ENCODE measurements around the gene CAMK2D. TPM values are rescaled to one million over a fixed set of nuclear protein-coding genes. Genes with fewer than 3 reads are reported as not detected.
"Not testable (repeated sequence)": the region's sequence is repeated elsewhere in the genome, so short reads cannot be mapped to it uniquely, and the experiment has no call there.

CAMK2D gene
- total RNA-seq, 1 donor from 2014 or later, result 19.7 TPM

DNA sequence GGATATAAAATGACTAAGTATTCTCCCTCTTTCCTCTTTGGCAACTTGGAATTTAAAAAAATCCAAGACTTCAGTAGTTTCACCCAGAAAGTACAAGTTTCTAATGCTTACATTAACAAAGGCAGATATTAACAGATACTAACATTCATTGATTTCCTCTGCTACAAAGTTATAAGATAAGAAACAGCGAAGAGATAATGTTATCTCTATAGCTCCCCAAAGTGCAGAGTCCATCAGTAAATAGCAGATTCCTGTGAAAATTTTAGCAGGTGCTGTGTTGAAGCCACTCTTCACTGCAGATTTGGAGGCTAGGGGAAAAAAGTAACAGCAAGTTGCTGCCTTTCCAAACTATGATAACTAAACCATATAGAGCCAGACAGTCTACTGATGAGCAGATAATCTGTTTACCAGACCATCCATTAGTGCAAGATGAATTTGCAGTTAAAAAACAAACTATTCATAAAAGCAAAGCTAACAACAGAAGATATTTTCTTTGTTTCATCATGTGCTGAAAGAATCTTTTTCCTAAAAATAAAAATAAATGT, 3.3 kb upstream of the CAMK2D start:
- Mint-ChIP-seq H3K9me3 (ENCODE audit: unreplicated experiment) (no peaks in the 10 kb centered on the region), H3K27ac (ENCODE audit: unreplicated experiment) (no peak overlapping the region), H3K4me1 (ENCODE audit: unreplicated experiment) (peaks cover 16% of the 10 kb centered on the region), H3K36me3 (ENCODE audit: low read depth, unreplicated experiment) (no peaks in the 10 kb centered on the region), H3K27me3 (ENCODE audit: unreplicated experiment) (peaks cover 8% of the 10 kb centered on the region), H3K4me3 (ENCODE audit: unreplicated experiment) (no peak overlapping the region)
- no peak for DNase-seq (ENCODE audit: low spot score)
- TF ChIP-seq, protein P1, sequence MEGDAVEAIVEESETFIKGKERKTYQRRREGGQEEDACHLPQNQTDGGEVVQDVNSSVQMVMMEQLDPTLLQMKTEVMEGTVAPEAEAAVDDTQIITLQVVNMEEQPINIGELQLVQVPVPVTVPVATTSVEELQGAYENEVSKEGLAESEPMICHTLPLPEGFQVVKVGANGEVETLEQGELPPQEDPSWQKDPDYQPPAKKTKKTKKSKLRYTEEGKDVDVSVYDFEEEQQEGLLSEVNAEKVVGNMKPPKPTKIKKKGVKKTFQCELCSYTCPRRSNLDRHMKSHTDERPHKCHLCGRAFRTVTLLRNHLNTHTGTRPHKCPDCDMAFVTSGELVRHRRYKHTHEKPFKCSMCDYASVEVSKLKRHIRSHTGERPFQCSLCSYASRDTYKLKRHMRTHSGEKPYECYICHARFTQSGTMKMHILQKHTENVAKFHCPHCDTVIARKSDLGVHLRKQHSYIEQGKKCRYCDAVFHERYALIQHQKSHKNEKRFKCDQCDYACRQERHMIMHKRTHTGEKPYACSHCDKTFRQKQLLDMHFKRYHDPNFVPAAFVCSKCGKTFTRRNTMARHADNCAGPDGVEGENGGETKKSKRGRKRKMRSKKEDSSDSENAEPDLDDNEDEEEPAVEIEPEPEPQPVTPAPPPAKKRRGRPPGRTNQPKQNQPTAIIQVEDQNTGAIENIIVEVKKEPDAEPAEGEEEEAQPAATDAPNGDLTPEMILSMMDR (IDR thresholded peaks at IDR 0.05; ENCODE audit: unreplicated experiment), result no peak

DNA sequence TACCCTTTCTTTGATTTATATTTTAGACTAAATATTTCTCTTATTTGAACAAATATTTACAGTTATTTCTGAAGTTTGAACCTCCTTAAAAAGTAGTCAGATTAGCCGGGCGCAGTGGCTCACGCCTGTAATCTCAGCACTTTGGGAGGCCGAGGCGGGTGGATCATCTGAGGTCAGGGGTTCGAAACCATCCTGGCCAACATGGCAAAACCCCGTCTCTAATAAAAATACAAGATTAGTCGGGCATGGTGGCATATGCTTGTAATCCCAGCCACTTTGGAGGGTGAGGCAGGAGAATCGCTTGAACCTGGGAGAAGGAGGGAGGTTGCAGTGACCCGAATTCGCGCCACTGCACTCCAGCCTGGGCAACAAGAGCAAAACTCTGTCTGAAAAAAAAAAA, 2.4 kb upstream of the CAMK2D start:
- not testable (repeated sequence) for H3K36me3 Mint-ChIP-seq (ENCODE audit: low read depth, unreplicated experiment); H3K27me3 Mint-ChIP-seq (ENCODE audit: unreplicated experiment); H3K9me3 Mint-ChIP-seq (ENCODE audit: unreplicated experiment); DNase-seq (ENCODE audit: low spot score); H3K27ac Mint-ChIP-seq (ENCODE audit: unreplicated experiment); H3K4me3 Mint-ChIP-seq (ENCODE audit: unreplicated experiment)
- peaks cover 16% of the 10 kb centered on the region for H3K4me1 Mint-ChIP-seq (ENCODE audit: unreplicated experiment)

DNA sequence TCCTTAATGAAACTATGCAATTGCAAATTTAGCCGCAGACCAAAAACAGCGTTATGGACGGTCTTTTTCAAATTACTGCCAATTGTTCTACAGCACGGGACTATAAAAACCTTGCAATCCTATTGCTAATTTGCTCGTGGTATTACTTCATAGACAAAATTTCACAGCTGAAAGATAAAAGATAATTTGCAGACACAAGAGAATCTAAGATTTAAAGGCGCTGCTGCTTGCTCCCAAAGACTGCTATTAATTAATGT, 1.4 kb upstream of the CAMK2D start:
- Mint-ChIP-seq H3K9me3 (ENCODE audit: unreplicated experiment) (no peaks in the 10 kb centered on the region), H3K4me1 (ENCODE audit: unreplicated experiment) (peaks cover 16% of the 10 kb centered on the region), H3K36me3 (ENCODE audit: low read depth, unreplicated experiment) (no peaks in the 10 kb centered on the region), H3K27me3 (ENCODE audit: unreplicated experiment) (peaks cover 8% of the 10 kb centered on the region), H3K4me3 (ENCODE audit: unreplicated experiment) (peak overlapping the region; percentile 96), H3K27ac (ENCODE audit: unreplicated experiment) (peak overlapping the region; percentile 96)
- TF ChIP-seq, protein P1 (IDR thresholded peaks at IDR 0.05; ENCODE audit: unreplicated experiment), result no peak
- DNase-seq (ENCODE audit: low spot score), result no peak

DNA sequence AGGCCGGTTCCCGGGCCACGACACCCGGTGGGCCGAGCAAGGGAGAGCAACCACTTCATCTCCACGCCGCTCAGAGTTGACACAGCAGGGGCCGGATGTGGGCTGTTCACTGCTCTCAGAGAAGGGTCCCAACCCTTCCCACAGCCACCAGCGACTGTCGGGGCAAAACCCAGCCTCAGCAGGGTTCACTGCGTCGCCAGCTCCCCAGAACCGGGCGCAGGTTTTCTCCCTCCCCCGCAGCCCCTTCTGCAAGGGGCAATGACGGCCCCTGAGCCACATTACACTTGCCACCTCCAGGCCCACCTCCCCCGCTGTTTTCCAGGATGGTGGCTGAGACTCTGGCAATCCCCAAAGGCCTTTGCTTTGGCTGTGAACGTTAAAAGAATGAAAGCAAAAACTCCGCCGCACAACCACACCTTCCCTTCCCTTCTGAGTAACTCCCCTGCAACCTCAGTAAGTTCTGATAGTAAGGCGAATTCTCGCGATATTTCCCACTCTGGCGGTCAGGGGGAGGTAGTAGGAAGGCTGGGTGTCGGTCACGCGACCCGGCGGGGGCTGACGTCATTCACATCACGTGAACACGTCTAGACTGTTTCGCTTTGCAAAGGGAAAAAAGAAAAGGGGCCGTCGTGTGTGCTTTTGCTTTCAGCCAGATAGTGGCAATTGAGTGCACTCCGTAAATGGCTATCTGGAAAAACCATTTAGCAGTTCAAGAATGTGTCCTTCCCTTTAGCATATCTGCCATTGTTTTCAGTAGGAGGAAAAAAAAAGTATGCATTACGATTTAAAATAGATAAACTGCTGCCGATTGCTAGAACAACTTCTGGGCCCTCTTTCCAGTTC, 869 bp upstream of the CAMK2D start:
- peak overlapping the region; percentile 96 for H3K27ac Mint-ChIP-seq (ENCODE audit: unreplicated experiment)
- TF ChIP-seq, protein P1 (IDR thresholded peaks at IDR 0.05; ENCODE audit: unreplicated experiment), result no peak

DNA sequence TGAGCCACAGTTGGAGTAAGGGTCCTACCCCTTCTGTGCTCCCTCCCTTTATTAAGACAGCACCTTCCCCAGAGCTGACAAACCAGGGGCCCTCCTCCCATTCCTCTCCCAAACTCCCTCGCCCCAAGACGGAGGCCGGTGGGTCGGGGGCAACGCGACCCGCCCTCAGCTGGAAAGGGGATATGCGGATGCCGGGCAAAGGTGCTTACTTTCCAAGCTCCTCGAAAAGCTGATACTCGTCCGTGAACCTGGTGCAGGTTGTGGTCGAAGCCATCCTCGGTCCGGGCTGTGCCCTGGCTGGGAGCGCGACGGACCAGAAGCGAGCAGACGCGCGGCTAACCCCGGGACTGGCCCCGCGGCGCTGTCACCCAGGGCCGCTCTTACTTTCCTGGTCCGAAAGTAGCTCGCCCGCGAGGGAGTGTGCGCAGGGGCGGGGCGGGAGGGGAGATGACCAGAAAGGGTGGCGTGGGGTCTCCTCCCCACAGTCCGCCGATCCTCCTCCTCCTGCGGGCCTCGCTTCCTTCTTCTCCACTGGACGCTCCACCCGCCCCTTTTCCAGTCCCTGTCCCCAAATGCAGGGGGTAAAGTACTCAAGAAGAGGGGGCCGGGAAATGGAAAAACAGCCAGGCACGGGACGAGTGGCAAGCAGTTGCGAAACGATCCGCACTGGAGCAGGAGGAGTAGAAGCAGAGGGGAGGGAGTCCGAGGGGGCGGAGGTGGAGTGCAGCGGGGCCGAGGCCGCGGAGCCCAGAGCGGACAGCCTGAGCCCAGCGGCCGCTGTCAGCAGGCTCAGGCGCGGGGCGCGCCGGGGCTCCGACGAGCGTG, 531 bp downstream of the CAMK2D start:
- Mint-ChIP-seq H3K9me3 (ENCODE audit: unreplicated experiment) (no peaks in the 10 kb centered on the region), H3K27ac (ENCODE audit: unreplicated experiment) (peak overlapping the region; percentile 70), H3K27me3 (ENCODE audit: unreplicated experiment) (peaks cover 8% of the 10 kb centered on the region), H3K36me3 (ENCODE audit: low read depth, unreplicated experiment) (peaks cover 4% of the 10 kb centered on the region), H3K4me3 (ENCODE audit: unreplicated experiment) (peak overlapping the region; percentile 98), H3K4me1 (ENCODE audit: unreplicated experiment) (peaks cover 16% of the 10 kb centered on the region)
- TF ChIP-seq, protein P1 (IDR thresholded peaks at IDR 0.05; ENCODE audit: unreplicated experiment), result no peak
- peak; percentile 71 for DNase-seq (ENCODE audit: low spot score)

More for the DNA sequence above, 869 bp upstream of the CAMK2D start:
- peak overlapping the region; percentile 96 for H3K4me3 Mint-ChIP-seq (ENCODE audit: unreplicated experiment)
- peaks cover 8% of the 10 kb centered on the region for H3K27me3 Mint-ChIP-seq (ENCODE audit: unreplicated experiment)
- DNase-seq (ENCODE audit: low spot score), result peak; percentile 96
- H3K9me3 Mint-ChIP-seq (ENCODE audit: unreplicated experiment), result no peaks in the 10 kb centered on the region
- H3K36me3 Mint-ChIP-seq (ENCODE audit: low read depth, unreplicated experiment), result peaks cover 3% of the 10 kb centered on the region
- H3K4me1 Mint-ChIP-seq (ENCODE audit: unreplicated experiment), result peaks cover 16% of the 10 kb centered on the region

Data from endothelial cell (in vitro differentiated cells).